Measurements from ENCODE around the gene TMEM51. TPM values are rescaled to one million over a fixed set of nuclear protein-coding genes. Genes with fewer than 3 reads are reported as not detected.

TMEM51 gene
- total RNA-seq, 1 donor from 2014 or later: 82.3 TPM

- TF ChIP-seq CTCF (IDR thresholded peaks at IDR 0.05; ENCODE audit: insufficient read depth, low read length, poor library complexity, severe bottlenecking): no peak
- no peaks in the 10 kb centered on the region for H3K27me3 ChIP-seq (ENCODE audit: control insufficient read depth, insufficient read depth, low read length)
- DNase-seq (ENCODE audit: low read depth): no peak
- no peaks in the 10 kb centered on the region for H3K36me3 ChIP-seq (ENCODE audit: control insufficient read depth, insufficient read depth, low read length)
- no peak overlapping the region for H3K4me3 ChIP-seq (ENCODE audit: low read depth, low read length)
Observed at GRCh38 chr1:15236321-15236721, 82.8 kb downstream of the TMEM51 start.

- TF ChIP-seq CTCF (IDR thresholded peaks at IDR 0.05; ENCODE audit: insufficient read depth, low read length, poor library complexity, severe bottlenecking): no peak
- no peaks in the 10 kb centered on the region for H3K27me3 ChIP-seq (ENCODE audit: control insufficient read depth, insufficient read depth, low read length)
- no peak for DNase-seq (ENCODE audit: low read depth)
Observed at GRCh38 chr1:15236746-15237145, 83.2 kb downstream of the TMEM51 start.

GRCh38 chr1:15238789-15239188 is 85.2 kb downstream of the TMEM51 start:
- H3K36me3 ChIP-seq (ENCODE audit: control insufficient read depth, insufficient read depth, low read length): no peaks in the 10 kb centered on the region
- TF ChIP-seq CTCF (IDR thresholded peaks at IDR 0.05; ENCODE audit: insufficient read depth, low read length, poor library complexity, severe bottlenecking): no peak
- no peaks in the 10 kb centered on the region for H3K27me3 ChIP-seq (ENCODE audit: control insufficient read depth, insufficient read depth, low read length)
- no peak overlapping the region for H3K4me3 ChIP-seq (ENCODE audit: low read depth, low read length)
- DNase-seq (ENCODE audit: low read depth): no peak

More at GRCh38 chr1:15236746-15237145, 83.2 kb downstream of the TMEM51 start:
- no peaks in the 10 kb centered on the region for H3K36me3 ChIP-seq (ENCODE audit: control insufficient read depth, insufficient read depth, low read length)
- H3K4me3 ChIP-seq (ENCODE audit: low read depth, low read length): no peak overlapping the region

- H3K4me3 ChIP-seq (ENCODE audit: low read depth, low read length): no peak overlapping the region
- H3K36me3 ChIP-seq (ENCODE audit: control insufficient read depth, insufficient read depth, low read length): no peaks in the 10 kb centered on the region
- no peak for DNase-seq (ENCODE audit: low read depth)
- TF ChIP-seq CTCF (IDR thresholded peaks at IDR 0.05; ENCODE audit: insufficient read depth, low read length, poor library complexity, severe bottlenecking): no peak
- no peaks in the 10 kb centered on the region for H3K27me3 ChIP-seq (ENCODE audit: control insufficient read depth, insufficient read depth, low read length)
Observed at GRCh38 chr1:15242766-15243165, 89.2 kb downstream of the TMEM51 start.

- no peak for DNase-seq (ENCODE audit: low read depth)
- H3K36me3 ChIP-seq (ENCODE audit: control insufficient read depth, insufficient read depth, low read length): no peaks in the 10 kb centered on the region
- no peaks in the 10 kb centered on the region for H3K27me3 ChIP-seq (ENCODE audit: control insufficient read depth, insufficient read depth, low read length)
- no peak overlapping the region for H3K4me3 ChIP-seq (ENCODE audit: low read depth, low read length)
- TF ChIP-seq CTCF (IDR thresholded peaks at IDR 0.05; ENCODE audit: insufficient read depth, low read length, poor library complexity, severe bottlenecking): no peak
Observed at GRCh38 chr1:15243275-15244043, 89.9 kb downstream of the TMEM51 start.

- no peaks in the 10 kb centered on the region for H3K27me3 ChIP-seq (ENCODE audit: control insufficient read depth, insufficient read depth, low read length)
- DNase-seq (ENCODE audit: low read depth): no peak
- no peaks in the 10 kb centered on the region for H3K36me3 ChIP-seq (ENCODE audit: control insufficient read depth, insufficient read depth, low read length)
- no peak for TF ChIP-seq CTCF (IDR thresholded peaks at IDR 0.05; ENCODE audit: insufficient read depth, low read length, poor library complexity, severe bottlenecking)
- H3K4me3 ChIP-seq (ENCODE audit: low read depth, low read length): no peak overlapping the region
Observed at GRCh38 chr1:15244813-15245212, 91.3 kb downstream of the TMEM51 start.

Measured in kidney epithelial cell (primary cell).